Natural killer cell (primary cell): ENCODE data around the gene IGFLR1. TPM values are rescaled to one million over a fixed set of nuclear protein-coding genes. Genes with fewer than 3 reads are reported as not detected.
A peak's percentile ranks its signal among the peaks of the same experiment; 100 is the strongest.

ENCODE experiments used
- ATAC-seq, 3 donors: fragments of 150-1000 bp in 2 of 3; fragments of 200-7000 bp in 1 of 3; cut with Tn5 transposase; 1 replicate in 1 of 3; 2 replicates in 2 of 3; pipeline ENCODE4 v1.10.0; 2021; ENCODE audit warnings: mild to moderate bottlenecking in 2 of 3, moderate library complexity in 2 of 3
- DNase-seq, 2 donors: peaks; one replicate each; pipeline versions ENCODE4 v3.0.0 to v3.0.0-alpha.2; 2013 to 2021; ENCODE audit warnings: mixed read lengths in 1 of 2
- H3K27ac ChIP-seq: one replicate; pipeline ENCODE4 v1.5.1; 2013; ENCODE audit warnings: mild to moderate bottlenecking, low read length
- H3K27me3 ChIP-seq: one replicate; pipeline ENCODE4 v1.6.1; 2013; ENCODE audit warnings: low read length; ENCODE audit not compliant: control insufficient read depth, insufficient read depth
- H3K36me3 ChIP-seq: one replicate; pipeline ENCODE4 v1.6.1; 2013; ENCODE audit warnings: low read length; ENCODE audit not compliant: control insufficient read depth, insufficient read depth
- H3K4me1 ChIP-seq: one replicate; pipeline ENCODE4 v1.6.1; 2013; ENCODE audit warnings: low read length; ENCODE audit not compliant: control insufficient read depth, insufficient read depth
- H3K4me3 ChIP-seq: one replicate; pipeline ENCODE4 v1.5.1; 2013; ENCODE audit warnings: low read length
- H3K9me3 ChIP-seq: one replicate; pipeline ENCODE4 v1.6.1; 2013; ENCODE audit warnings: low read length; ENCODE audit not compliant: control insufficient read depth, insufficient read depth
- H3K27ac Mint-ChIP-seq, 2 donors: one replicate each; pipeline ENCODE4 v1.8.0; 2022; ENCODE audit warnings: mild to moderate bottlenecking in 2 of 2, mixed read lengths in 2 of 2, moderate library complexity in 1 of 2
- H3K27me3 Mint-ChIP-seq, 2 donors: one replicate each; pipeline ENCODE4 v1.8.0; 2022; ENCODE audit warnings: low read depth in 2 of 2, mixed read lengths in 2 of 2
- H3K36me3 Mint-ChIP-seq: one replicate; pipeline ENCODE4 v1.8.0; 2022; ENCODE audit warnings: mixed read lengths
- H3K4me1 Mint-ChIP-seq, 2 donors: one replicate each; pipeline ENCODE4 v1.8.0; 2022; ENCODE audit warnings: mixed read lengths in 2 of 2
- H3K4me3 Mint-ChIP-seq: one replicate; pipeline ENCODE4 v1.8.0; 2022; ENCODE audit warnings: mild to moderate bottlenecking, moderate library complexity, mixed read lengths
- H3K9me3 Mint-ChIP-seq, 2 donors: one replicate each; pipeline ENCODE4 v1.8.0; 2022; ENCODE audit warnings: mixed read lengths in 2 of 2
- CTCF ChIP-seq: fragments of 200-600 bp; IDR thresholded peaks from one replicate; pipeline ENCODE4 v1.8.0; 2022; ENCODE audit warnings: antibody characterized with exemption
- WGBS: methylation state at CpG from one replicate; pipeline ENCODE4 v1.1.7; 2013; ENCODE audit warnings: missing lambda C conversion rate; ENCODE audit not compliant: insufficient coverage; 5-methylcytosine and 5-hydroxymethylcytosine counted together
- intact Hi-C: fragments of 100-400 bp; cut with micrococcal nuclease; formaldehyde crosslinking; loops from one replicate; pipeline ENCODE4 v1.14.2; 2022
- total RNA-seq, 4 donors: library from RNA; stranded (reverse); fragments of 120-200 nt in 1 of 4; gene quantifications; one replicate each; pipeline versions ENCODE4 v1.2.3 to v1.2.4, GENCODE V29; 2013 to 2022

The IGFLR1 gene
- total RNA-seq, 3 donors from 2014 or later (not counting 1 experiment from before 2014, with no cell fraction given) = 57.7 to 75.6 (median 69.6) TPM

GRCh38 chr19:35736913-35737886 lies 5.1 kb downstream of the IGFLR1 start:
- peak in 1 of 2 donors; percentile 57 for DNase-seq
- no peak for ATAC-seq
- H3K4me3 Mint-ChIP-seq = no peak overlapping the region
- peaks cover 53% of the 10 kb centered on the region for H3K36me3 ChIP-seq
- intact Hi-C loops = no loop called here
- no peaks in the 10 kb centered on the region for H3K9me3 ChIP-seq
- peaks cover 15 to 44% of the 10 kb centered on the region in 2 donors for H3K4me1 Mint-ChIP-seq
- H3K36me3 Mint-ChIP-seq = no peaks in the 10 kb centered on the region
- no peak overlapping the region for H3K27ac ChIP-seq
- H3K4me1 ChIP-seq = peaks cover 24% of the 10 kb centered on the region
- no peaks in the 10 kb centered on the region for H3K27me3 ChIP-seq
- WGBS = 89% methylated on average over 22 of the region's 22 CpGs
- no peak for TF ChIP-seq CTCF
- H3K27me3 Mint-ChIP-seq = no peaks in the 10 kb centered on the region
- no peaks in the 10 kb centered on the region for H3K9me3 Mint-ChIP-seq
- peak overlapping the region in 1 of 2 donors; percentile 42 for H3K27ac Mint-ChIP-seq
- no peak overlapping the region for H3K4me3 ChIP-seq

- no peak for ATAC-seq
Measured at GRCh38 chr19:35734889-35735288, 7.4 kb downstream of the IGFLR1 start.

GRCh38 chr19:35734273-35734672 lies 8.0 kb downstream of the IGFLR1 start:
- H3K27me3 Mint-ChIP-seq = no peaks in the 10 kb centered on the region
- Histone ChIP-seq H3K27me3 (no peaks in the 10 kb centered on the region), H3K4me3 (no peak overlapping the region), H3K9me3 (no peaks in the 10 kb centered on the region), H3K4me1 (no peaks in the 10 kb centered on the region), H3K36me3 (peaks cover 80% of the 10 kb centered on the region), H3K27ac (no peak overlapping the region)
- H3K36me3 Mint-ChIP-seq = no peaks in the 10 kb centered on the region
- H3K27ac Mint-ChIP-seq = no peak overlapping the region
- H3K4me3 Mint-ChIP-seq = no peak overlapping the region
- no peak for TF ChIP-seq CTCF
- no peak for DNase-seq
- intact Hi-C loops = no loop called here
- WGBS = 99% methylated on average over 8 of the region's 8 CpGs
- ATAC-seq = no peak
- H3K9me3 Mint-ChIP-seq = no peaks in the 10 kb centered on the region
- H3K4me1 Mint-ChIP-seq = peaks cover 6 to 29% of the 10 kb centered on the region in 2 donors

More at GRCh38 chr19:35734889-35735288, 7.4 kb downstream of the IGFLR1 start:
- no peaks in the 10 kb centered on the region for H3K9me3 ChIP-seq
- H3K36me3 ChIP-seq = peaks cover 75% of the 10 kb centered on the region
- no peak for DNase-seq
- H3K27me3 Mint-ChIP-seq = no peaks in the 10 kb centered on the region
- WGBS = 91% methylated on average over 5 of the region's 5 CpGs
- H3K4me1 ChIP-seq = peaks cover 5% of the 10 kb centered on the region
- no peak overlapping the region for H3K27ac ChIP-seq
- peaks cover 6 to 29% of the 10 kb centered on the region in 2 donors for H3K4me1 Mint-ChIP-seq
- no peak overlapping the region for H3K27ac Mint-ChIP-seq
- no peak overlapping the region for H3K4me3 Mint-ChIP-seq
- no peaks in the 10 kb centered on the region for H3K27me3 ChIP-seq
- no peak for TF ChIP-seq CTCF
- H3K36me3 Mint-ChIP-seq = no peaks in the 10 kb centered on the region
- no peaks in the 10 kb centered on the region for H3K9me3 Mint-ChIP-seq
- intact Hi-C loops = no loop called here
- H3K4me3 ChIP-seq = no peak overlapping the region
